ENCODE results near the gene C6orf132.
A peak's percentile ranks its signal among the peaks of the same experiment; 100 is the strongest.

The C6orf132 gene

GRCh38 chr6:42105156-42105648 lies 37.2 kb downstream of the C6orf132 start:
- no peak overlapping the region for H3K9ac ChIP-seq (ENCODE audit: low read length)
- no peak overlapping the region for H2AFZ ChIP-seq (ENCODE audit: low read length)
- H3K4me3 ChIP-seq (ENCODE audit: low read depth, low read length, poor library complexity, severe bottlenecking), result peak overlapping the region; percentile 62
- no peaks in the 10 kb centered on the region for H3K9me3 ChIP-seq (ENCODE audit: low read length)
- peaks cover 15% of the 10 kb centered on the region for H3K4me1 ChIP-seq (ENCODE audit: insufficient read depth, low read length, severe bottlenecking)
- no peaks in the 10 kb centered on the region for H3K79me2 ChIP-seq (ENCODE audit: insufficient read depth, low read length)
- peaks cover 10% of the 10 kb centered on the region; the same call in 1 of the 2 replicates for H3K27me3 ChIP-seq (ENCODE audit: insufficient read depth, low read length)
- TF ChIP-seq EZH2 (IDR thresholded peaks at IDR 0.05; ENCODE audit: borderline replicate concordance, low read length) (no peak), CTCF (IDR thresholded peaks at IDR 0.05; ENCODE audit: low read length) (peak; percentile 15; the same call in 1 of the 2 replicates)
- H3K4me2 ChIP-seq (ENCODE audit: low read length), result peak overlapping the region; percentile 84
- H3K9me2 ChIP-seq (ENCODE audit: low read depth, low read length), result no peaks in the 10 kb centered on the region
- no peak overlapping the region for H3K27ac ChIP-seq (ENCODE audit: low read depth, low read length, poor library complexity, severe bottlenecking)
- H3K36me3 ChIP-seq (ENCODE audit: insufficient read depth, low read length), result no peaks in the 10 kb centered on the region
- no peaks in the 10 kb centered on the region for H3F3A ChIP-seq (ENCODE audit: insufficient read depth, low read length)
- H4K20me1 ChIP-seq (ENCODE audit: insufficient read depth, low read length), result no peaks in the 10 kb centered on the region

- no peaks in the 10 kb centered on the region for H3K79me2 ChIP-seq (ENCODE audit: insufficient read depth, low read length)
- H2AFZ ChIP-seq (ENCODE audit: low read length), result no peak overlapping the region
- no peaks in the 10 kb centered on the region for H3K36me3 ChIP-seq (ENCODE audit: insufficient read depth, low read length)
- peak overlapping the region; percentile 63 for H3K9ac ChIP-seq (ENCODE audit: low read length)
- H3K9me3 ChIP-seq (ENCODE audit: low read length), result no peaks in the 10 kb centered on the region
- peaks cover 15% of the 10 kb centered on the region for H3K4me1 ChIP-seq (ENCODE audit: insufficient read depth, low read length, severe bottlenecking)
- peaks cover 10% of the 10 kb centered on the region; the same call in 1 of the 2 replicates for H3K27me3 ChIP-seq (ENCODE audit: insufficient read depth, low read length)
- no peaks in the 10 kb centered on the region for H4K20me1 ChIP-seq (ENCODE audit: insufficient read depth, low read length)
- TF ChIP-seq CTCF (IDR thresholded peaks at IDR 0.05; ENCODE audit: low read length), result no peak
- TF ChIP-seq EZH2 (IDR thresholded peaks at IDR 0.05; ENCODE audit: borderline replicate concordance, low read length), result no peak
- H3K4me2 ChIP-seq (ENCODE audit: low read length), result peak overlapping the region; percentile 84
- no peaks in the 10 kb centered on the region for H3F3A ChIP-seq (ENCODE audit: insufficient read depth, low read length)
- H3K27ac ChIP-seq (ENCODE audit: low read depth, low read length, poor library complexity, severe bottlenecking), result no peak overlapping the region
- no peaks in the 10 kb centered on the region for H3K9me2 ChIP-seq (ENCODE audit: low read depth, low read length)
- H3K4me3 ChIP-seq (ENCODE audit: low read depth, low read length, poor library complexity, severe bottlenecking), result peak overlapping the region; percentile 62
Measured at GRCh38 chr6:42104804-42105125, 37.7 kb downstream of the C6orf132 start.

GRCh38 chr6:42104095-42104803 lies 38.2 kb downstream of the C6orf132 start:
- Histone ChIP-seq H3K36me3 (ENCODE audit: insufficient read depth, low read length) (no peaks in the 10 kb centered on the region), H3K27ac (ENCODE audit: low read depth, low read length, poor library complexity, severe bottlenecking) (no peak overlapping the region), H3K27me3 (ENCODE audit: insufficient read depth, low read length) (peaks cover 10% of the 10 kb centered on the region; the same call in 1 of the 2 replicates), H3K9me3 (ENCODE audit: low read length) (no peaks in the 10 kb centered on the region), H3K9ac (ENCODE audit: low read length) (peak overlapping the region; percentile 63), H3K79me2 (ENCODE audit: insufficient read depth, low read length) (no peaks in the 10 kb centered on the region), H3K4me3 (ENCODE audit: low read depth, low read length, poor library complexity, severe bottlenecking) (peak overlapping the region; percentile 62), H2AFZ (ENCODE audit: low read length) (peak overlapping the region; percentile 30; the same call in 1 of the 2 replicates), H3K4me1 (ENCODE audit: insufficient read depth, low read length, severe bottlenecking) (peaks cover 15% of the 10 kb centered on the region), H3F3A (ENCODE audit: insufficient read depth, low read length) (no peaks in the 10 kb centered on the region), H3K9me2 (ENCODE audit: low read depth, low read length) (no peaks in the 10 kb centered on the region), H3K4me2 (ENCODE audit: low read length) (peak overlapping the region; percentile 84), H4K20me1 (ENCODE audit: insufficient read depth, low read length) (no peaks in the 10 kb centered on the region)
- TF ChIP-seq CTCF (IDR thresholded peaks at IDR 0.05; ENCODE audit: low read length) (peak; percentile 97), EZH2 (IDR thresholded peaks at IDR 0.05; ENCODE audit: borderline replicate concordance, low read length) (no peak)

Measured in OCI-LY1 (cell line).